Globus pallidus (tissue), 1 donor: Measurements from ENCODE around the gene ANKRD37.
"Not testable (repeated sequence)": the region's sequence is repeated elsewhere in the genome, so short reads cannot be mapped to it uniquely, and the experiment has no call there.

ENCODE experiments used
- DNase-seq: peaks from one replicate; pipeline ENCODE4 v3.0.0-alpha.2; 2015; ENCODE audit warnings: low spot score

Gene ANKRD37, protein sequence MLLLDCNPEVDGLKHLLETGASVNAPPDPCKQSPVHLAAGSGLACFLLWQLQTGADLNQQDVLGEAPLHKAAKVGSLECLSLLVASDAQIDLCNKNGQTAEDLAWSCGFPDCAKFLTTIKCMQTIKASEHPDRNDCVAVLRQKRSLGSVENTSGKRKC

GRCh38 chr4:185396724-185397385 is at the start of gene ANKRD37:
ANKRD37 (plus strand) TSS chr4:185396841; CDS start chr4:185396924, 83 bp downstream.
- no peak for DNase-seq

- no peak for DNase-seq
Measured at GRCh38 chr4:185346975-185347601, 49.6 kb upstream of the ANKRD37 start.

GRCh38 chr4:185351691-185352090 is 45.0 kb upstream of the ANKRD37 start:
- no peak for DNase-seq

- DNase-seq, result no peak
Measured at GRCh38 chr4:185352202-185352601, 44.4 kb upstream of the ANKRD37 start.

DNA sequence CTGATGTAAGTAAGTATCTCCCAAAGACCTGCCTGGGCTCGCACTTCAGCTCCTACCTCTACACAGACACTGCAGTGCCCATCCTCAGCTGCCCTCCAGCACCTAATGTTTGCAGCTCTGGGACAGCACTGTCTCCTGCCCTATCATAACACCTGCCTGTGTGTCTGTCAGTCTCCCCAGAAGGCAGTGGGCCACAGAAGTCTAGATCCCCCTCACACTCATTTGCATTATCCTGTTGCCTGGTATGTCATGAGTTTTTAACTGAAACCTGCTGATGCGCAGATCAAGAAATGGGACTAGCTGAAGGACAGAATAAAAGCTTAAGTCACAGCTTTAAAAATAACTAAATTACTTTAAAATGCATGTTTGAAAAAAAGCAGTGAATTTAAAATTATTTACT is 43.9 kb upstream of the ANKRD37 start:
- DNase-seq, result no peak

- DNase-seq, result no peak
Measured at GRCh38 chr4:185357211-185357610, 39.4 kb upstream of the ANKRD37 start.

GRCh38 chr4:185357733-185358440 is 38.8 kb upstream of the ANKRD37 start:
- no peak for DNase-seq

GRCh38 chr4:185358514-185358913 is 38.1 kb upstream of the ANKRD37 start:
- DNase-seq, result no peak

DNA sequence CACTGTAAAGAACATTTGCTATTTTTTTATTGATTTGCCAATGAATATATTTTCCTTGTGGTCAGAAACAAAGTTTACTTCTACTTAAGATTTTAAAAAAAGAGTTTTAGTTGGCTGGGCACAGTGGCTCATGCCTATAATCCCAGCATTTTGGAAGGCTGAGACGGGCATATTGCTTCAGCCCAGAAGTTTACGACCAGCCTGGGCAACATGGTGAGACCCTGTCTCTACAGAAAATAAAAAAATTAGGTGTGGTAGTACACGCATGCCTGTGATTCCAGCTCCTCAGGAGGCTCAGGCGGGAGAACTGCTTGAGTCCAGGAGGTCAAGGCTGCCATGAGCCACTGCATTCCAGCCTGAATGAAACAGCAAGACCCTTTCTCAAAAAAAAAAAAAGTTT is 37.7 kb upstream of the ANKRD37 start:
- no peak for DNase-seq

GRCh38 chr4:185359767-185360446 is 36.7 kb upstream of the ANKRD37 start:
- DNase-seq, result no peak

DNA sequence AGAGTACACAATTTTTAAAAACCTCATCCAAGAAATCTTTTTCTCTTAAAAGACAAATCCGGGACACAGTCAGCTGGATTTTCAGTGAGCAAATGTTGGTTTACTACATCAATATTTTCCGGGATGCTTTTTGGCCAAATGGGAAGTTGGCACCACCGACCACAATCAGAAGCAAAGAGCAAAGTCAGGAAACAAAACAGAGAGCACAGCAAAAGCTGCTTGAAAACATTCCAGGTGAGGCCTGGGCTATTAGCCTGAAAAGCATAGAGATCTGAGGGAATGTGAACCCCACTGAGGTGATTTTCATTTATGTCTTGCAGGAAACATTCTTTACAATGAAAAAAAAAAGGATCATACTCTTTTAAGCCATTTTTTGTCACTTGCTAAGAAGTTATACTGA is 34.8 kb upstream of the ANKRD37 start:
- DNase-seq, result no peak

DNA sequence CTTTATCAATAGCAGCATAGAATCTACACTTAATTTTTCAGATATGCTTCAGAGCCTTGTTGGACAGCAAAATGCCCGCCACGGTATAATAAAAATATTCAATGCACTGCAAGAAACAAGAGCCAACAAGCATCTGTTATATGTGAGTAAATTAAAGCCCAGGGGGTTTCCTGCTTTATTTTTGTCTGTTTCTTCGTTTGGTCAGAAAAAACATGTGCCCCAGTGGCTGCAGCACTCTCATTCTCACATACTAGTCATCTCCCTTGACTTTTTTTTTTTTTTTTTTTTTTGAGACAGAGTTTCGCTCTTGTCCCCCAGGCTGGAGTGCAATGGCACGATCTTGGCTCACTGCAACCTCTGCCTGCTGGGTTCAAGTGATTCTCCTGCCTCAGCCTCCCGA is 34.1 kb upstream of the ANKRD37 start:
- not testable (repeated sequence) for DNase-seq

- no peak for DNase-seq
Measured at GRCh38 chr4:185363251-185363650, 33.4 kb upstream of the ANKRD37 start.

GRCh38 chr4:185364886-185365285 is 31.8 kb upstream of the ANKRD37 start:
- DNase-seq, result no peak

DNA sequence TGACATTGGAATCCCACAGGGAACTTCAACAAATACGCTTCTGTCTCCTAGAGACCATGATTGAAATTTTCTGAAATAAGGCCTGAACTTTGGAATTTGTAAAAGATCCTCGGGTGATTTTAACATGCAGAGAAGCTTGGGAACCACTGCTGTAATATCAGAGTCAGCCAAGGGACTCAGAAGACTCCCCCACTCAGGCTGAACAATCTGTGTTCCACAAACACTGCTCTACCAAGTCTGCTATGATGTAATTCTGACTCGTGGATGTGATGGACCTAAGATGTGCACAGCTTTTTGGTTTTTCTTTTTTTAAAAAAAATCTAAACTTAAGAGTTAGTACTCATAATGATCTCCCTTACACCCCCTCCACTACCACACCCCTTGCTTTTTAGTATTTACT is 26.9 kb upstream of the ANKRD37 start:
- DNase-seq, result no peak

DNA sequence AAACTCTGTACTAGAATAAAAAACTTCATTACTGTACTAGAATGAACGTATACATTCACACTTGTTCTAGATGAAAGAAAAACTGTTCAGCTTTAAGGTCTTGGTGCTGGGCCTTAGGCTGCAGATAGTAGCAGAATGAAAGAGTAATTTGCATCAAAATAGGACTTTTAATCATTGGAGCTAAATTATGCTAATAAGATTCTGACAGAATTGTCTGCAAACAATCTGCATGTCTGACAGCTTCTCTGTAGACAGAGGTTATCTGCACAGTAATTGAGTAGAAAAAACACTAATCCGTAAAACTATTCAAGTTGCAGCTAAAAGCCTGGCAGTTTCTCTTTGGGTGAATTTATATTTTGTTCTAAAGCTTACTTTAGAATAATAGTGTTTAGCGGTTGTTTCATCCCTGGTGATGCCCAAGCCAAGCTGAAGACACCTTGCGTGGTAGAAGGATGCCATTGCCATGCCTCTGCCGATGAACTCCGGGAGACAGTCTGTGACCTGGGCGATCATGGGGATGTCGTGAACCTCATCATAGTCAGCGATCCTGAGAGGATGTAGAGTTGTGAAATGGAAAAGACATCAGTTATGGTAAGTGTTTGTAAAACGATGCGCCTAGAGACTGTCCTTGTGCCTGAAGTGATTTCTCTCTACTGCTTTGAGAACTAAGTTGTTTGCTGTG is 26.2 kb upstream of the ANKRD37 start:
- no peak for DNase-seq

DNA sequence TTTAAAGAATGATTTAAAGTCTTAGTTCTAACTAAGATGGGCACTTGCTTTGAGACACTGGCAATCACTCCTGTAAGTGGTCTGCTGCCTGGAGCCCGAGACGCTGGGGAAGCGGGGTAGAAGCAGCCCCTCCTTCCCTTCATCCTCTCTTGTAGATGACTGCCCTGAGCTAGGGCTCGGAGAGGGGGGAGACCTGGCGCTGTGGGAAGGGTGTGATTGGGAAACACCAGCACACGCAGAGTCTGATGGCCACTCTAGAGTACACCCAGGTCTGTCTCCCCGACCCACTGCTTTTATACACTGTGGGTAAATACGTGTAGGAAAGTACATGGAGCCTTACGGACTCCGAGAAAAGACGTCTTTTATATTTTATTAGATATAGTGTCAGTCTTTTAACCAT is 24.9 kb upstream of the ANKRD37 start:
- DNase-seq, result no peak

DNA sequence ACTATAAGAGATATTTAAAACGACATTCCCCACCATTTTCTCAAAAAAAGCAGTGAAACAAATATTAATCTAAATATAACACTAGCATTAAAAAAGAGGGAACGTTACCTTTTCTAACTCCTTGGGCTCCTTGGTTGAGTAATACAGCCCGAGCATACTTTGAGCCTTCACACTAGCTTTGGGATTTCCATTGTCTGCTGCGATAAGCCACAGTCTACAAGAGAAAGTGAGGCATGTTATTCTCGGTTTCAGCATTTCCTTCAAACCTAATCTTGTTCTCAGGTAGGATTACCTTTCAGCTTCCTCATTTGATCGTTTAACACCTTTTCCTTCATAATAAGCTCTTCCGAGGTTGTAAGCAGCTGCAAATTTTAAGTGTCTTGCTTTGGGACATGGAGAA is 22.6 kb upstream of the ANKRD37 start:
- no peak for DNase-seq

DNA sequence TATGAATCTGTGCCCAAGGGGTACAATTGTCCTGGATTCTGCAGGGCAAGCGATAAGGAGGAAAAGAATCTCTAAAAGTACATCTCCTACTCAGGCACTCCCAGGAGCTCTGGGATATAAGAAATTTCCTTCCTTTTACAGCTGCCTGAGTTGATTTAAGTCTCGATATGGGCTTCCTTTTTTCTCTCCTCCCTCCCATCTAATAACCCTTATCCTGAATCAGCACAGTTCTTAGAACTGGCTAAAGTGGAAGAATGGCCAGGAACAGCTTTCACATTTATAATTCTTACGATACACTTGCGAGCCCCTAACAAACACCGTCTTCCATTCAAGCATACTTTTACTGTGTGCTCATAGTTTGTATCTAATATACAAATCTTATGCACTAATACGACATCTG is 22.1 kb upstream of the ANKRD37 start:
- no peak for DNase-seq

- DNase-seq, result no peak
Measured at GRCh38 chr4:185378264-185378663, 18.4 kb upstream of the ANKRD37 start.

DNA sequence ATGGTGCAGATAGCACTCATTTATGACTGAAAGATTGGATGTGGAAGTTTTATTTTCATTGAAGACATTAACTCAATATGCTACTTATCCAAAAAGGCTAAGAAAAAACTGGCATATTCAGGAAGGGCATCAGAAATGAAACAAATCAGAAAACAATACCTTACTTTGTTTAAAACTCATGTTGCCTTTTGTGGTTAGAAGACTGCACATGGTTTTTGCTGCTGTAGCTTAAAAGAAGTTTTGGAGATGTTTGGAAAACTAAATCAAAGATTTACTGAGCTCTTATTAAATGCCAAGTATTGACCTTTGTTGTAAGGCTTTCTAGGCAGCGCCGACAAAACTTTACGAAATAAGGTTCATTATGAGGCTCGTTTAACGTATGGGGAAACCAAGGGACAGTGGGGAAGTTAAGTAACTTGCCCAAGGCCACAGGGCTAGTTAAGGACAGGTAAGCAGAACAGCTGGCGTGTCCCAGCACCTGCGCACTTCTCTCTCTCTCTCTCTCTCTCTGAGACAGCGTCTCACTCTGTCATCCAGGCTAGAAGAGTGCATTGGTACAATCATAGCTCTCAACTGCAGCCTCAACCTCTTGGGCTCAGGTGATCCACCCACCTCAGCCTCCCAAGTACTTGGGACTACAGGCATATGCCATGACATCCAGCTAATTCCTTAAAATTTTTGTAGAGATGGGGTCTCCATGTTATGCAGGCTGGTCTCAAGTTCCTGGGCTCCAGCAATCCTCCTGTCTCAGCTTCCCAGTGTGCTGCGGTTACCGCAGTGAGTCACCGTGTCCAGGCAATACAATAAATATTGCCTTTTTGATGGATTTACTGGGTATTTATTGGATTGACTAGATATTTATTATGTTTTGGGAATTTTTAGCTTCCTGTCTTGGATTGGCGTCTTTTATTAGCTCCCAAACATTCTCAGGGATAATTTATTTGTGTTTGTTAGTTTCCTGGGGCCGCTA is 17.0 kb upstream of the ANKRD37 start:
- no peak for DNase-seq
